ENCODE results near the gene ITGA11.
"Not testable (repeated sequence)": the region's sequence is repeated elsewhere in the genome, so short reads cannot be mapped to it uniquely, and the experiment has no call there.

Gene ITGA11

GRCh38 chr15:68407886-68408881, 23.8 kb downstream of the ITGA11 start:
- no peak for DNase-seq

DNA sequence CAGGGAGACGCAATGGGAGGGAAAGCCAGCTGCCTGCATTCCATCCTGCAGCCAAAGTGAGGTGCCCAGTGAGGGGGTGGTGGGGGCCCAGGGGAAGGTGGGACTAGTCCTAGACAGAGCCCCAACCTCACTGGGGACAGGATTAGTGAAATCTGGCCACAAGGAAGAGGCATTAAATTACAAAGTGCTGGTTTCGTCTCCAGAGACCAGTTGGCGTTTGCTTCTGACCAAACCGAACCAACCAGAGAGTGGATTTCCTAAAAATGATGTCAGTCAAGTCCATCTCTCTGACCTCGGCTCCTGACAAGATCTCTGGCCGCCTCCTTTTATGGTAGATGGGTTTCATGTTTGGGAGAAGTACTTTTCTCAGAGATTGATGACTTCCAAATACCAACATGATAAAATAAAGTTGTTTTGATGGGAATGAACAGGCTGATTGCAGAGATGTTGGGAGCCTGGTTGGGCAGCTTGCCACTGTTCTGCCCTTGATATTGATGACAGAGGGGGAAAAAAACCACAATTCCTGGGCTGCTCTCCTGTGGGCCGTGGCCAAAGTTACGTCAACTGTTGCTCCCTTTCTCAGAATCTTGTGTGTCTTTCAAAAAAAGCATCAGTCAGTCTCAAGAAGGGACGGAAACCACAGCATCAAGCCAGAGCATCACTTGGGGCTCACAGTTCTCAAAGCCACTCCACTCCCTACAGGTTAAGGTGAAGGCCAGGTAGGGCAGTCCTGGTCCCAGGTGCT, 24.6 kb downstream of the ITGA11 start:
- no peak for DNase-seq

GRCh38 chr15:68405378-68406250, 26.3 kb downstream of the ITGA11 start:
- DNase-seq: no peak

DNA sequence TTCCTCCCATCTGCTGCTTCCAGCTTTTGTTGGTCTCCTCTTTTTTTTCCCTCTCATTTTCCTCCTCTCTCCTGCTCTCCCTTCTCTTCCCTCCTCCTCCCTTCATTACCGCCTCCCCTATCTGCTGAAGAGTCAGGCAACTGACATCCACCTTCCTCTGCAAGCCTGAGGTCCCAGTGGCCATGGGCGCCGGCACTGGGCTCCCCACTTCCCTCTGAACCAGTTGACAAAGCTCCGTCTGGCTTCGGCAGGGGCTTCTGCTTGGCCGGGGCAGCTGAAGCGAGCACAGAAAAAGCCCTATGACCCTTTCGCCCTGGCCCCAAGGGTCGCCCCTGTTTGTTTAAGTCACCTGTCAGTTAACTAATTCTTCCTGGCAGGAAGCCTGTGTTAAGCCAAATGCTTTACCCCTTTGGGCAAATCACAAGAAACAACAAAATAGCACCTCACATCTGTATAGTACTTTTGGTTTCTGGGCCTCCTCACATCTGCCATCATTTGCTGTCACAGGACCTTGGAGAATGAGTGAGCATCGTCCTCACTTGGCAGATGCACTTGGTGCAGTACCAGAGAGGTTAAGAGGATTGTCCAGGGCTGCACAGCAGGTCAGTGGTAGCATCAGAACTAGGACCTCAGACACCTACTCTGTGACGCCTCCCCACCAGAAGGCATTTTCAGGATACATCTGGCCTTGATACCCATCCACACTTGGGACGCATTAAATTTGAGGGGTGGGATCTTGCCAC, 27.7 kb downstream of the ITGA11 start:
- DNase-seq: no peak

- no peak for DNase-seq
These were observed 28.6 kb downstream of the ITGA11 start for GRCh38 chr15:68403161-68403941.

GRCh38 chr15:68402432-68403160, 29.4 kb downstream of the ITGA11 start:
- no peak for DNase-seq

- DNase-seq: no peak
These were observed 30.2 kb downstream of the ITGA11 start for GRCh38 chr15:68401496-68402431.

- DNase-seq: no peak
These were observed 31.9 kb downstream of the ITGA11 start for GRCh38 chr15:68400066-68400456.

- no peak for DNase-seq
These were observed 32.6 kb downstream of the ITGA11 start for GRCh38 chr15:68399096-68400065.

GRCh38 chr15:68397999-68398398, 34.0 kb downstream of the ITGA11 start:
- not testable (repeated sequence) for DNase-seq

DNA sequence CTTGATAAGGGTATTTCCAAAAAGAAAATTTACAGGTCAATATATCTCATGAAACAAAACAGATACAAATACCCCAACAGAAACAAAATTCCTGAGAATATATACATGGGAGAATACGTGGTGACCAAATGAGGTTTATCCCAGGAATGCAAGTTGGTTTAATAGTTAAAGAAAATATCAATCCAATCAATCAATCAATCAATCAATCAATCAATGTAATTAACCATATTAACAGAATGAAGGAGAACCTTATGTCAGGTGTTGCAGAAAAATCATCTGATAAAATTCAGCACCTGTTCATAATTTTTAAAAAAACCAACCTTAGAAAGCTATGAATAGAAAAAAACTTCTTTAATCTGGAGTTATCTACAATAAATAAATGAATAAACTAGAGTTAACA, 35.9 kb downstream of the ITGA11 start:
- DNase-seq: no peak

GRCh38 chr15:68391121-68391520, 40.8 kb downstream of the ITGA11 start:
- DNase-seq: no peak

GRCh38 chr15:68389936-68390817, 41.8 kb downstream of the ITGA11 start:
- DNase-seq: no peak

GRCh38 chr15:68389041-68389930, 42.7 kb downstream of the ITGA11 start:
- DNase-seq: no peak

GRCh38 chr15:68387381-68388143, 44.4 kb downstream of the ITGA11 start:
- no peak for DNase-seq
